K562 (cell line): ENCODE results near the gene PDCD6IP. TPM values are rescaled to one million over a fixed set of nuclear protein-coding genes. Genes with fewer than 3 reads are reported as not detected.

Experiments
- CBX5 ChIP-seq: IDR thresholded peaks from 2 replicates; pipeline ENCODE4 v1.6.1; 2014; ENCODE audit warnings: low read depth, borderline replicate concordance
- CREB5 ChIP-seq: fragments of 250-450 bp; sonication (Bioruptor Pico); IDR thresholded peaks from 2 replicates; pipeline ENCODE4 v1.5.0; 2020; ENCODE audit warnings: mild to moderate bottlenecking
- SRSF7 ChIP-seq: fragments of 200-400 bp; formaldehyde crosslinking; optimal IDR thresholded peaks from 2 replicates; pipeline ENCODE3; 2017; ENCODE audit warnings: mild to moderate bottlenecking, low read depth, low read length
- THRB ChIP-seq: fragments of 450-650 bp; formaldehyde crosslinking; conservative IDR thresholded peaks from 2 replicates; pipeline ENCODE4 v1.4.0; 2022; ENCODE audit warnings: mild to moderate bottlenecking, missing genetic modification characterization
- TRIM24 ChIP-seq, 2 experiments: fragments of 450-650 bp; IDR thresholded peaks; 2 replicates each; pipeline ENCODE4 v1.6.1; 2016
- polyA plus RNA-seq, 8 experiments: library from polyadenylated mRNA; depleted of rRNA in 4 of 8; stranded (reverse) in 5 of 8; unstranded in 3 of 8; fragments of >200 nt; fragmentation: Nextera tagmentation in 2 of 8; fragmentation: Illumina TruSeq in 1 of 8; extraction: Ambion mirVana in 2 of 8; extraction: Trizol in 1 of 8; gene quantifications; 2 replicates each; pipeline versions ENCODE4 v1.2.1 to v1.2.3, GENCODE V29; 2011 to 2014; ENCODE audit warnings: inconsistent platforms in 1 of 8, missing spikeins in 1 of 8
- total RNA-seq, 7 experiments: library from RNA; depleted of rRNA in 6 of 7; stranded (reverse); fragments of >200 nt in 6 of 7; fragmentation: Illumina TruSeq in 2 of 7; extraction: Trizol in 2 of 7; gene quantifications; 2 replicates each; pipeline versions ENCODE4 v1.2.1 to v1.2.3, GENCODE V29; 2011 to 2021; ENCODE audit warnings: low replicate concordance in 1 of 7
- TF ChIP-seq, protein P1 (sequence below): fragments of 150-350 bp; IDR thresholded peaks from 2 replicates; pipeline ENCODE4 v1.6.1; 2014; ENCODE audit warnings: low read depth, mild to moderate bottlenecking, low read length, borderline replicate concordance

PDCD6IP gene
- total and polyA plus RNA-seq, 9 of the 15 experiments (the other 6 are each of a cell fraction or from before 2014, with no cell fraction given): 40.2 to 302 (median 122) TPM

DNA sequence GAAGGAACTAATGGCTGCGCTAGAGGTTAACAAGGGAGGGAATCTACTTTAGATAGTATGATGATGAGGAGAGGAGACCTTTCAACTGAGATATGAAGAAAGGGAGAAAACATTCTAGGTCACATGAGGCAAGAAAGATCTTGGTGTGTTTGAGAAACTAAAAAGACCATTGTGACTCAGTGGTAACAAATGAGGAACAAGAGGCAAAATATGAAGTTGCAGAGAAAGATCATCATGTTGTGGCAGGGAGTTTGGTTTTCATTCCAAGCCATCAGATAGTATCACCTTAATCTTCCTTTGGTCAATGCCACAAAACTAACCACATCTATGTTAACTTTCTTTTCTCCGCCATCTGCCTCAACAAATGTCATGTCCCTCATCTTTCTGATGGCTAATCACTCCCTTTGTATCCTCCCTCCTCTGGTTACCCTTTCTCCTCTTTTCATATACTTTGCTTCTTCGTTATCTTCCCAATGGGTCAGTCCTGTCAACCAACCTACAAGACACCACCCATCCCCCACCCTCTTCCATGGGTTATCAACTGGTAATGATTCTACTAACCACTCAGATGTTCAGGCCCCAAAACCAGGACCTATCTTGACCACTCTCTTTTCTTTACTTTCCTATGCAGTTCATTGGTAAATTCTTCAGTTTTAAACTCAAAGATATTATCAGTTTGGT is 2.4 kb upstream of the PDCD6IP start (continued):
- TF ChIP-seq, protein P1, sequence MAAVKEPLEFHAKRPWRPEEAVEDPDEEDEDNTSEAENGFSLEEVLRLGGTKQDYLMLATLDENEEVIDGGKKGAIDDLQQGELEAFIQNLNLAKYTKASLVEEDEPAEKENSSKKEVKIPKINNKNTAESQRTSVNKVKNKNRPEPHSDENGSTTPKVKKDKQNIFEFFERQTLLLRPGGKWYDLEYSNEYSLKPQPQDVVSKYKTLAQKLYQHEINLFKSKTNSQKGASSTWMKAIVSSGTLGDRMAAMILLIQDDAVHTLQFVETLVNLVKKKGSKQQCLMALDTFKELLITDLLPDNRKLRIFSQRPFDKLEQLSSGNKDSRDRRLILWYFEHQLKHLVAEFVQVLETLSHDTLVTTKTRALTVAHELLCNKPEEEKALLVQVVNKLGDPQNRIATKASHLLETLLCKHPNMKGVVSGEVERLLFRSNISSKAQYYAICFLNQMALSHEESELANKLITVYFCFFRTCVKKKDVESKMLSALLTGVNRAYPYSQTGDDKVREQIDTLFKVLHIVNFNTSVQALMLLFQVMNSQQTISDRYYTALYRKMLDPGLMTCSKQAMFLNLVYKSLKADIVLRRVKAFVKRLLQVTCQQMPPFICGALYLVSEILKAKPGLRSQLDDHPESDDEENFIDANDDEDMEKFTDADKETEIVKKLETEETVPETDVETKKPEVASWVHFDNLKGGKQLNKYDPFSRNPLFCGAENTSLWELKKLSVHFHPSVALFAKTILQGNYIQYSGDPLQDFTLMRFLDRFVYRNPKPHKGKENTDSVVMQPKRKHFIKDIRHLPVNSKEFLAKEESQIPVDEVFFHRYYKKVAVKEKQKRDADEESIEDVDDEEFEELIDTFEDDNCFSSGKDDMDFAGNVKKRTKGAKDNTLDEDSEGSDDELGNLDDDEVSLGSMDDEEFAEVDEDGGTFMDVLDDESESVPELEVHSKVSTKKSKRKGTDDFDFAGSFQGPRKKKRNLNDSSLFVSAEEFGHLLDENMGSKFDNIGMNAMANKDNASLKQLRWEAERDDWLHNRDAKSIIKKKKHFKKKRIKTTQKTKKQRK: no peak
- TF ChIP-seq THRB (CRISPR knock-in tag): no peak
- no peak for TF ChIP-seq CREB5 (CRISPR knock-in tag)
- TF ChIP-seq TRIM24 (IDR thresholded peaks at IDR 0.05): 0 out of 4 replicates have a peak, but pooled peaks of 1 of the 2 experiments have one; percentile 33
- TF ChIP-seq SRSF7: no peak
- TF ChIP-seq CBX5: no peak
